ENCODE measurements around the gene EBF4. TPM values are rescaled to one million over a fixed set of nuclear protein-coding genes. Genes with fewer than 3 reads are reported as not detected.

The EBF4 gene
- total RNA-seq, 2 experiments from 2014 or later: 5.9 to 6.6 TPM

- Mint-ChIP-seq H3K27me3 (peaks cover 21% of the 10 kb centered on the region), H3K4me3 (no peak overlapping the region), H3K27ac (no peak overlapping the region), H3K9me3 (no peaks in the 10 kb centered on the region), H3K36me3 (no peaks in the 10 kb centered on the region), H3K4me1 (ENCODE audit: low read depth) (peaks cover 33% of the 10 kb centered on the region)
- intact Hi-C loops (cut with micrococcal nuclease): no loop called here
- CTCF ChIA-PET: interaction anchor here (0.6 kb wide), 1 partner anchor 28 kb away, joined by 3 read pairs; no protein-coding TSS in a partner anchor
- no peak for DNase-seq
- POLR2A ChIA-PET: interaction anchor here (0.8 kb wide), 1 partner anchor 19 kb away, joined by 3 read pairs; no protein-coding TSS in a partner anchor
Observed at GRCh38 chr20:2748551-2749342, 56.2 kb downstream of the EBF4 start.

DNA sequence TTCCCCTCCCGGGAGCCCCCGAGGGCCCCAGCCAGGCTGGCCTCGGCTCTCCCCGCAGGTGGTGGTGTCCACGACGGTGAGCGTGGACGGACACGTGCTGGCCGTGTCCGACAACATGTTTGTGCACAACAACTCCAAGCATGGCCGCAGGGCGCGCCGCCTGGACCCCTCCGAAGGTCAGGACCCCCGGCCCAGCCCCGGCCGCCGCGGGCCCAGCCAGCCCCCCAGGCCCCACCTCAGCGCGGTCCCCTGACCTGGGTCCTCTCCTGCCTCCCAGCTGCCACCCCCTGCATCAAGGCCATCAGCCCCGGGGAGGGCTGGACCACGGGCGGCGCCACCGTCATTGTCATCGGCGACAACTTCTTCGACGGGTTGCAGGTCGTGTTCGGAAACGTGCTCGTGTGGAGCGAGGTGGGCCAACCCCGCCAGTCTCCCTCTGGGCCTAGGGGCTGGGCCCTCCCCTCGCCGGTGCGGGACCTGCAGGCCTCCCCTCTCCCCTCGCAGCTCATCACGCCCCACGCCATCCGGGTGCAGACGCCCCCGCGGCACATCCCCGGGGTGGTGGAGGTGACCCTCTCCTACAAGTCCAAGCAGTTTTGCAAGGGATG, 56.9 kb downstream of the EBF4 start:
- peaks cover 23% of the 10 kb centered on the region for H3K27me3 Mint-ChIP-seq
- intact Hi-C loops (cut with micrococcal nuclease): no loop called here
- no peaks in the 10 kb centered on the region for H3K36me3 Mint-ChIP-seq
- no peak overlapping the region for H3K27ac Mint-ChIP-seq
- H3K4me1 Mint-ChIP-seq (ENCODE audit: low read depth): peaks cover 34% of the 10 kb centered on the region
- H3K4me3 Mint-ChIP-seq: no peak overlapping the region
- no peaks in the 10 kb centered on the region for H3K9me3 Mint-ChIP-seq
- ChIA-PET POLR2A (interaction anchor here (0.8 kb wide), 1 partner anchor 20 kb away, joined by 3 read pairs; no protein-coding TSS in a partner anchor), CTCF (interaction anchor here (0.6 kb wide), 1 partner anchor 27 kb away, joined by 3 read pairs; no protein-coding TSS in a partner anchor)
- DNase-seq: no peak

DNA sequence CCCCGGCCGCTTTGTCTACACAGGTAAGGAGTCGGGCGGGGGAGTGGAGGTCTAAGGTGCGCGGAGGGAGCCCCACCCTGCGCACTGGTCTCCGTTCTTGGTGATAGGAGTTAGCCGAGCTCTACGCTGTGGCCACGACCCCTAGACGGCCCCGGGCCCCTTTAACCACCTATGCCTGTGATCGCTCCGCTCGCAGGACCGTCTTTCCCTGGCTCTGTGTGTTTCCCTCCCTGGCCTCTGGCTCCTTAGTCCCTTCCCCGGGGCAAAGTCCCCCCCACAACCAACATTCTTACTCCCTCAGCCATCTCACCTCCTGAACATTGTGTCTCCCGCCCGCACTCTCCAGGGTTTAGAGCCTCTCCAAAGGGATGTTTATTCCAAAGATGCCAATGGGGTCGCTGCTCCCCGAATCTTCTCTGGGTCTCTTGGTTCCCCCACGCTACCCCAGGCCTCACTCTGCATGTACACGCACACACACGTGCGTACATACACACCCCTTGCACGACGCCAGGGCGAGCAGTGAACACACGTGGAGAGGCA, 57.4 kb downstream of the EBF4 start:
- DNase-seq: no peak
- Mint-ChIP-seq H3K27ac (no peak overlapping the region), H3K9me3 (no peaks in the 10 kb centered on the region)

DNA sequence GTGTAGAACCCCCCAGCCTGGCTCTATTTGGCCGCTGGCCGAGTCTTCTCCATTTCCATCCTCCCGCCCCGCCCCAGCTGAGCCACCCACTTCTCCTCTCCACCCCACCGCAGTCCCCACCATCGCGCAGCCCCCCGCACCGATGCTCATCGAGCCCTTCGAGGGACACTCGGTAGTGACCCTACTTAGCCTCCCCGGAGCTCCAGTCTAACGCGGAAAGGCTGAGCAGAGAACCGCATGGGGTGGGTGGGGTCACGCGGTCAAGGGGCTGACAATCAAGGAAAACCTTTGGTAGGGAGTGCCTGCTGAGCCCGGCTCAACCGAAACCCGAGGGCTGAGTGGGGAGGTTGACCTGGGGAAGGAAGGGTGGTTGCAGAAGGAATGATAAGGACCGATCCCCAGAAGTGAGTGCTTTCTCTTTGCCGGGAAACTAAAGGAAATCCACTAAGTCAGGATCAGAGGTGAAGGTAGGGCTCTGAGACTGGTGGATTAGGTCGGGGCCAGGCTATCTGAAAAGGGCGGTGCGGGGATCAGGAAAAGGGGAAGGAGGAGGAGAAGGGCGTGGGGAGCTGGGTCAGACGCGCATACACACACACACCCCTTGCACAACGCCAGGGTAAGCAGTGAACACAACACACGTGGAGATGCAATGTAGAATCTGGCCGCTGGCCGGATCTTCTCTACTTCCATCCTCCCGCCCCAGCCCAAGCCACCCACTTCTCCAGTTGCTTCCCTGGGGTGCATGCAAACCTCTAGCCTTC, 58.1 kb downstream of the EBF4 start:
- intact Hi-C loops (cut with micrococcal nuclease): loop anchor here (2.0 to 10.0 kb wide), 3 partner anchors 62 to 234 kb away; no protein-coding TSS in a partner anchor
- H3K27ac Mint-ChIP-seq: no peak overlapping the region
- no peaks in the 10 kb centered on the region for H3K36me3 Mint-ChIP-seq
- H3K4me1 Mint-ChIP-seq (ENCODE audit: low read depth): peaks cover 34% of the 10 kb centered on the region
- no peaks in the 10 kb centered on the region for H3K9me3 Mint-ChIP-seq
- DNase-seq: peak; percentile 27
- peak overlapping the region; percentile 61 for H3K4me3 Mint-ChIP-seq
- H3K27me3 Mint-ChIP-seq: peaks cover 23% of the 10 kb centered on the region
- CTCF ChIA-PET: interaction anchor here (1.4 to 5.2 kb wide), 4 partner anchors 9 to 63 kb away, joined by 3 to 43 read pairs (median 25); no protein-coding TSS in a partner anchor
- POLR2A ChIA-PET: interaction anchor here (0.6 kb wide), 1 partner anchor 69 kb away, joined by 3 read pairs; no protein-coding TSS in a partner anchor

More for the DNA sequence above, 57.4 kb downstream of the EBF4 start:
- intact Hi-C loops (cut with micrococcal nuclease): loop anchor here (2.0 to 10.0 kb wide), 3 partner anchors 61 to 235 kb away; no protein-coding TSS in a partner anchor
- ChIA-PET POLR2A (no interaction called here), CTCF (interaction anchor here (5.2 kb wide), 1 partner anchor 9 kb away, joined by 43 read pairs; no protein-coding TSS in a partner anchor)
- no peak overlapping the region for H3K4me3 Mint-ChIP-seq
- peaks cover 23% of the 10 kb centered on the region for H3K27me3 Mint-ChIP-seq
- no peaks in the 10 kb centered on the region for H3K36me3 Mint-ChIP-seq
- peaks cover 34% of the 10 kb centered on the region for H3K4me1 Mint-ChIP-seq (ENCODE audit: low read depth)

GRCh38 chr20:2751347-2751877, 58.8 kb downstream of the EBF4 start:
- Mint-ChIP-seq H3K9me3 (no peaks in the 10 kb centered on the region), H3K27ac (no peak overlapping the region), H3K27me3 (peaks cover 23% of the 10 kb centered on the region), H3K4me1 (ENCODE audit: low read depth) (peaks cover 37% of the 10 kb centered on the region), H3K36me3 (no peaks in the 10 kb centered on the region), H3K4me3 (peak overlapping the region; percentile 61)
- CTCF ChIA-PET: interaction anchor here (1.0 to 5.2 kb wide), 12 partner anchors 8 to 82 kb away, joined by 3 to 43 read pairs (median 7); no protein-coding TSS in a partner anchor
- intact Hi-C loops (cut with micrococcal nuclease): loop anchor here (2.0 to 10.0 kb wide), 3 partner anchors 63 to 233 kb away; no protein-coding TSS in a partner anchor
- DNase-seq: no peak
- POLR2A ChIA-PET: no interaction called here

- peak; percentile 66 for DNase-seq
- Mint-ChIP-seq H3K9me3 (no peaks in the 10 kb centered on the region), H3K4me1 (ENCODE audit: low read depth) (peaks cover 39% of the 10 kb centered on the region), H3K36me3 (no peaks in the 10 kb centered on the region), H3K27ac (no peak overlapping the region), H3K27me3 (peaks cover 23% of the 10 kb centered on the region), H3K4me3 (no peak overlapping the region)
- POLR2A ChIA-PET: interaction anchor here (1.1 to 1.2 kb wide), 2 partner anchors 10 to 99 kb away, joined by 3 to 4 read pairs; partner anchors contain the start of gene NOP56
- intact Hi-C loops (cut with micrococcal nuclease): loop anchor here (2.0 to 10.0 kb wide), 4 partner anchors 39 to 233 kb away; no protein-coding TSS in a partner anchor
- CTCF ChIA-PET: interaction anchor here (0.6 to 5.2 kb wide), 26 partner anchors 8 to 565 kb away, joined by 3 to 43 read pairs (median 5); partner anchors contain the start of gene EBF4
Observed at GRCh38 chr20:2751878-2752566, 59.4 kb downstream of the EBF4 start.

DNA sequence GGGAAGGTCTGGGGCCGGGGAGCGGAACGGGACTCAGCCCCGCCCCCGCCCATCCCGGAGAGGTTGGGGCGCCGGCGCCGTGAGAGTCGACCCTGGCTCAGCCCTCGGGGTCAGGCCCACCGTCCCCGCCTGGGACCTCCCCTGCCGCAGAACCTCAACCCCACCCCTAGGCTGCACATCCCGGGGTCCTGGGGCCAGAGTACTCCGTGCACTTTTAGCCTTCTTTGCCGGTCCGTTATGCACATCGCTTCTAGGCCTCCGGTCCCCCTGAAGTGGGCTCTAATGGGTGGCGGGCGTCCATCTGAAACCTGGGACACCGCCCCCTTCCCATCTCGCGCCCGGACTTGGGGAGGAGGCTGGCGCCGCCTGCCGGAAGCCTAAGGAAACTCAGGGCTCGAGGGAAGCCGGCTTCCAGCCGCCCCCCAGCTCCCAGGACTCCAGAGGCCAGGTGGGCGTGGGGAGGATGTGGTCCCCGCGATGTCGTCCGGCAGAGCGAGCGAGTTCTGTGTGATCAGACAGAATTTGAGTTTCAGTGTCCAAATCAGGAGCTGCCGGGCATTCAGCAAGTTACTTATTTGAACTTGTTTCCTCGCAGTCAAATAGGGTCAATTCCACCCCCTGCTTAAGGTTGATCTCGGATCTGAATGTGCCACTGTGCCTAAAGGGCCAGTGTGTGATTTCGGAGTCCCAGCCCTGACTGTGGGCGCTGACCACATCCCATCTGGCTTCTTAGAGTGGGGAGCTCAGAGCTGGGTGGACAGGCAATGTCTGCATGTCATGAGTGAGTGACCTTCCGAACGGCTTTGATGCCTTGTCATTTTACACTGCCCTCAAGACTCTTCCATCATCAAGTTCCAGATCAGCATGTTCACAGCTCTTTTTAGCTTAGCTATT, 60.2 kb downstream of the EBF4 start:
- Mint-ChIP-seq H3K27me3 (peaks cover 23% of the 10 kb centered on the region), H3K27ac (no peak overlapping the region), H3K9me3 (no peaks in the 10 kb centered on the region), H3K4me1 (ENCODE audit: low read depth) (peaks cover 37% of the 10 kb centered on the region), H3K4me3 (peak overlapping the region; percentile 78), H3K36me3 (no peaks in the 10 kb centered on the region)
- CTCF ChIA-PET: interaction anchor here (0.6 to 5.2 kb wide), 38 partner anchors 9 to 564 kb away, joined by 3 to 43 read pairs (median 4); partner anchors contain the start of genes EBF4, PCED1A and VPS16
- peak; percentile 64 for DNase-seq
- intact Hi-C loops (cut with micrococcal nuclease): loop anchor here (2.0 to 10.0 kb wide), 3 partner anchors 40 to 232 kb away; no protein-coding TSS in a partner anchor
- POLR2A ChIA-PET: interaction anchor here (1.1 to 1.2 kb wide), 2 partner anchors 9 to 100 kb away, joined by 3 to 4 read pairs; partner anchors contain the start of gene NOP56

DNA sequence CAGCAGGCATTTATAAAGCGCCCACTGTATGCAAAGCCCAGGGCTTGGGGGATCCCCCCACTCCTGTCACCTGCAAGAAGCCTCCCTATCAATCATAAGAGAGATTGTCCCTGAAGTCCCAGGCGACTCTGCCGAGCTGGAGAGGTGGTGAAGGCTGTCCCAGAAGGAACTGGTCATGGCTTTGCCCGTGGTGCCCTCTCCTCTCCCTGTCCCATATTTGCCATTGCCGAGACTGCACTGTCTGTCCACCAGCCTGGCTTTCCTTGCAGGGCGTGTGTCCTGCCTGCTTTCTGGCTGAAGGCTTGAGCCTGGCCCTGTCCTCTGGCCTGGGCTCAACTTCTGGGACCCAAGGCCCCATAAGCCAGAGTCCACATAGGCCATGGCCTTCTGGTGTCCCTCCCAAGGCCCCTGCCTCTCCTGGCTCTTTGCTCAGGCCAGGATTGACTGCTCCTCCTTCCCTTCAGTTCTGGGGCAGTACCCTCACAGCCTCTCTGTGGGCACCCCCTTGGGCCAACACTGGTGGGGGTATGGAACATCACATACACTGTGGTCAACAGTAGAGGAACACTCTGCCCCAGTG, 61.0 kb downstream of the EBF4 start:
- Mint-ChIP-seq H3K9me3 (no peaks in the 10 kb centered on the region), H3K36me3 (no peaks in the 10 kb centered on the region), H3K27ac (no peak overlapping the region), H3K4me3 (peak overlapping the region; percentile 78), H3K27me3 (peaks cover 23% of the 10 kb centered on the region), H3K4me1 (ENCODE audit: low read depth) (peaks cover 33% of the 10 kb centered on the region)
- CTCF ChIA-PET: interaction anchor here (0.7 to 5.2 kb wide), 30 partner anchors 9 to 247 kb away, joined by 3 to 43 read pairs (median 5); partner anchors contain the start of genes EBF4, PCED1A and VPS16
- POLR2A ChIA-PET: interaction anchor here (1.2 kb wide), 1 partner anchor 101 kb away, joined by 4 read pairs; the partner anchor contains the start of gene NOP56
- intact Hi-C loops (cut with micrococcal nuclease): loop anchor here (2.0 to 10.0 kb wide), 3 partner anchors 41 to 231 kb away; no protein-coding TSS in a partner anchor
- no peak for DNase-seq

DNA sequence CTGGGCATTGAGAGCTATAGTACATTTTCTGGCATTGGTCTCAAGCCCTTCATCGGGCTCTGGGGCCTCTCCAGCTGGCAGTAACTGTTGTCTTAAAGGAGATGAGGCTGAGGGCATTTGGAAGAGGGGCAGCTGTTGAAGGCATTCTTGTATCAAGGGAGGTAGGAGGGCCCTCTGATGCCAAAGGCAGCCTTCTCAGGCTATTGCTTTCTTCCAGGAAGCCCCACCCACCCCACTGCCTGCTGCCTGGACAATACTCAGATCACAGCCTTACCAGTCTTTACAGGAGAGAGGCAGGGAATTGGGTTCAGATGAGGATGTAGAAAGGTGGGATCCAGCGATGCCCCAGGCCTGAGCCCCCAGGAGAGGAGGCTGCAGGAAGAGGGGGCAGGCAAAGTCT, 61.8 kb downstream of the EBF4 start:
- Mint-ChIP-seq H3K27me3 (peaks cover 23% of the 10 kb centered on the region), H3K27ac (no peak overlapping the region), H3K4me1 (ENCODE audit: low read depth) (peaks cover 33% of the 10 kb centered on the region), H3K4me3 (no peak overlapping the region), H3K36me3 (no peaks in the 10 kb centered on the region), H3K9me3 (no peaks in the 10 kb centered on the region)
- DNase-seq: no peak
- intact Hi-C loops (cut with micrococcal nuclease): loop anchor here (5.0 to 10.0 kb wide), 2 partner anchors 98 to 230 kb away; no protein-coding TSS in a partner anchor
- ChIA-PET CTCF (interaction anchor here (0.8 to 5.2 kb wide), 7 partner anchors 11 to 97 kb away, joined by 3 to 43 read pairs (median 5); no protein-coding TSS in a partner anchor), POLR2A (interaction anchor here (0.6 kb wide), 1 partner anchor 1284 kb away, joined by 4 read pairs; no protein-coding TSS in a partner anchor)

All from activated CD4-positive, alpha-beta memory T cell treated with anti-CD3 and anti-CD28 coated beads for 36 hours (primary cell).